SU-DHL-6 (cell line): ENCODE measurements around the gene BRIP1.

Experiments
- CTCF ChIP-seq: fragments of 200-600 bp; sonication (generic); IDR thresholded peaks from one replicate; pipeline ENCODE4 v1.5.1; 2017; ENCODE audit warnings: antibody characterized with exemption, mild to moderate bottlenecking, low read length, moderate library complexity; ENCODE audit not compliant: insufficient read depth, poor library complexity, severe bottlenecking
- EZH2phosphoT487 ChIP-seq: fragments of 200-600 bp; sonication (generic), shearing (Covaris generic); conservative IDR thresholded peaks from 2 replicates; pipeline ENCODE4 v1.6.1; 2018; ENCODE audit warnings: mild to moderate bottlenecking, antibody characterized with exemption, low read length, moderate library complexity, mixed read lengths

- TF ChIP-seq CTCF (no peak), EZH2phosphoT487 (no peak)
Observed at GRCh38 chr17:61645920-61646319, 217.4 kb downstream of the BRIP1 start.
